A549 treated with AZD9567 at 1 μM for 4 hours (cell line): ENCODE measurements around the gene ART4. TPM values are rescaled to one million over a fixed set of nuclear protein-coding genes. Genes with fewer than 3 reads are reported as not detected.

Experiments
- total RNA-seq: library from RNA; stranded (reverse); fragments of 200-300 nt; extraction: Qiagen RNA extraction; gene quantifications from 5 replicates; pipeline ENCODE4 v1.2.3, GENCODE V29; 2022; ENCODE audit not compliant: insufficient read depth

ART4 gene, protein sequence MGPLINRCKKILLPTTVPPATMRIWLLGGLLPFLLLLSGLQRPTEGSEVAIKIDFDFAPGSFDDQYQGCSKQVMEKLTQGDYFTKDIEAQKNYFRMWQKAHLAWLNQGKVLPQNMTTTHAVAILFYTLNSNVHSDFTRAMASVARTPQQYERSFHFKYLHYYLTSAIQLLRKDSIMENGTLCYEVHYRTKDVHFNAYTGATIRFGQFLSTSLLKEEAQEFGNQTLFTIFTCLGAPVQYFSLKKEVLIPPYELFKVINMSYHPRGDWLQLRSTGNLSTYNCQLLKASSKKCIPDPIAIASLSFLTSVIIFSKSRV
- not detected in 5 replicates for total RNA-seq

DNA sequence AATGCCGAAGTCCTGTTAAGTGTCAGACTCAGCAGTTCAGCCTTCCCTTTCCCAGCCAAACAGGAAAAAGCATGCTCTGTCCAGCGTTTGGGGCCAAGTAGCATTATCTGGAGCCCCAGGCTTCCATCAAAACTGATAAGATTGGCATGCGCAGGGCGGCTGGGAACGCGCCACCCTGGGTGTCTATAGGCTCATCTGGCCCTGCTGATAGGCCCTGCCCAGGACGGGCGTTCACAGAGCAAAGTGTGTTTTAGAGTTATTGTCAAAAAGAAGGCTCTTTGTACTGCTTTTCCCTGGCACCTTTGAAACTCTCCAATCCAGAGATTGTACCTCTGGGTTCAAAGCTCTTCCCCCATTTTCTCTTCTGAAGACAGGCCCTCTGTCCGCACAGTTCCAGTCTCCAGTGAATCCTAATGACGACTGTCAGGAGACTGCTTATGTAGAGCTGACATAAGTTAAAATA lies at the start of gene ART4:
Gene ART4, minus strand, starts transcription at position 102 of the 463 bp plus-strand sequence. CDS start 413 bp downstream, outside the sequence.

GRCh38 chr12:14885718-14886221 lies 42.4 kb upstream of the ART4 start, which contains the start of gene MGP:
TSS of gene MGP (minus strand) at chr12:14885854. CDS start at chr12:14885791, 63 bp downstream.

DNA sequence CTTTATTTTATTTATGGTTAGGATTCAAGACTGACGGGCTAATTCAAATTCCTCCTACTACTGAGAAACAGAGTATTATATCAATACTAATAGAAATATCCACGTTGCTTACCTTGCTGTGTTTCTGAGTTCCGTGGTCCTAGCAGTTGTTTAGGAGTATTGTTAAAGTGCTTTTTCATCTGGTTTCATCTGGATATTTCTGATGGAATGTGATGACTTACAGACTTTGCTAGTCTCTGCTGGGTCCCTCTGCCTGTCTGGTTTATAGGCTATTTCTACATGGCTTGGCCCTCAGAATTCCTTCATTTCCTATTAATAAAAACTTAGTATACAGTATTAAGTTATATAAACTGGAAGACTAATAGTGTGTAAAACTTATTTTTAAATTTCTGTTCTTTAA lies 29.3 kb downstream of the ART4 start, which contains the start of gene SMCO3:
Gene SMCO3, minus strand, starts transcription at position 169 of the 400 bp plus-strand sequence. CDS start 7,502 bp downstream, outside the sequence.

DNA sequence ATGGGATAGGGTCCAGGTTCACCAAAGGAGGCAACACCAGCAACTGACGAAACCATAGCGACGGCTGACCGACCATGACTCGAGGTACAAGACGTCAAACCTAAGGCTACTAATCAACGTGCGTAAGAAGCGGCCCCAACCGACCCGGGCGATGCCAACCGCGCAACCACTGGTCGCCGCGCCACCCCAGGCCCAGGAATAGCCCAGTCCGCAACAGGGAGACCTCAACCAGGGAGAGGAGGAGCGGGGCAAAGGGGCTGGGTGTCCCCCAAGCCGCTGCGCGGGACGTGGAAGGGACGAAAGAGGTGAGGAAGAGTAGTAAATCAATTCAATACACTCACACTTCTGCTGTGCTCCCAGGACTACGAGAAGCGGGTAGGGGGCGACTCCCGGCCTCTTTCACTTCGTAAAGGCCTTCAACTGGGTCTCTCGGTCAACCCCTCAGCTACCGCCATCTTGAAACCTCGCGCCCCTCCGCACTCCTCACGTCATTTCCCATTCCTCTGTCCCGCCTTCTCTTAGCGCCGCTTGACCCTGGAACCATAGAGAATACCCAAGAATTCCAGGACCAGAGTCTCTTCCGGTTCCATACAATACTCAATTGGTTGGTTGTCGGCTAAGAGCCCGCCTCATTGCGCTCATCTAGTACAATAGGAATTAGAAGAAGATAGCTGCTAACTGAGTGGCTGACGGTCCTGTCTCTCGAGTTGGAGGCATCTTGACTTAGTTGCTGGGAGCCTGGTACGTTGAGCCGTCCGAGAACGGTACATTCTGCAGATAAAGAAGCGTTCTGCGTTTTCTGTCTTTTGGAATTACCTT lies 40.1 kb downstream of the ART4 start, which contains the start of the genes C12orf60 and WBP11:
Gene C12orf60, plus strand, starts transcription at position 660 of the 819 bp plus-strand sequence. CDS start 19,266 bp downstream, outside the sequence.
Gene WBP11, minus strand, starts transcription at position 468 of the 819 bp plus-strand sequence. CDS start 2,095 bp downstream, outside the sequence.

Other genes starting within 250 kb of the ART4 start
- 0.02 to 0.07 TPM in 2 of 5 replicates, not detected in the others for gene GUCY2C, start 146.9 kb downstream of the ART4 start, total RNA-seq
- 44.1 to 48.9 TPM (median 47.0 TPM) in 5 replicates for gene WBP11, start 40.0 kb downstream of the ART4 start, total RNA-seq
- 1.4 to 2.2 TPM (median 1.7 TPM) in 4 of 5 replicates, not detected in the other for gene C12orf60, start 39.9 kb downstream of the ART4 start, total RNA-seq
- gene SMCO3, start 29.3 kb downstream of the ART4 start, total RNA-seq = not detected in 5 replicates
- not detected in 5 replicates for gene MGP, start 42.3 kb upstream of the ART4 start, total RNA-seq
- gene ERP27, start 95.0 kb upstream of the ART4 start, total RNA-seq = not detected in 5 replicates
- gene ARHGDIB, start 118.1 kb upstream of the ART4 start, total RNA-seq = 0.89 to 1.4 TPM (median 1.1 TPM) in 4 of 5 replicates, not detected in the other
- not detected in 5 replicates for gene PDE6H, start 129.5 kb upstream of the ART4 start, total RNA-seq